IPS DF 19.7 (cell line): ENCODE data around the gene NPPC.
"Not testable (repeated sequence)": the region's sequence is repeated elsewhere in the genome, so short reads cannot be mapped to it uniquely, and the experiment has no call there.

Experiments used
- DNase-seq: peaks from one replicate; pipeline ENCODE4 v3.0.0-alpha.2; 2013; ENCODE audit warnings: low read depth, low spot score

NPPC gene

GRCh38 chr2:231886071-231886681 lies 40.0 kb downstream of the NPPC start:
- DNase-seq = no peak

DNA sequence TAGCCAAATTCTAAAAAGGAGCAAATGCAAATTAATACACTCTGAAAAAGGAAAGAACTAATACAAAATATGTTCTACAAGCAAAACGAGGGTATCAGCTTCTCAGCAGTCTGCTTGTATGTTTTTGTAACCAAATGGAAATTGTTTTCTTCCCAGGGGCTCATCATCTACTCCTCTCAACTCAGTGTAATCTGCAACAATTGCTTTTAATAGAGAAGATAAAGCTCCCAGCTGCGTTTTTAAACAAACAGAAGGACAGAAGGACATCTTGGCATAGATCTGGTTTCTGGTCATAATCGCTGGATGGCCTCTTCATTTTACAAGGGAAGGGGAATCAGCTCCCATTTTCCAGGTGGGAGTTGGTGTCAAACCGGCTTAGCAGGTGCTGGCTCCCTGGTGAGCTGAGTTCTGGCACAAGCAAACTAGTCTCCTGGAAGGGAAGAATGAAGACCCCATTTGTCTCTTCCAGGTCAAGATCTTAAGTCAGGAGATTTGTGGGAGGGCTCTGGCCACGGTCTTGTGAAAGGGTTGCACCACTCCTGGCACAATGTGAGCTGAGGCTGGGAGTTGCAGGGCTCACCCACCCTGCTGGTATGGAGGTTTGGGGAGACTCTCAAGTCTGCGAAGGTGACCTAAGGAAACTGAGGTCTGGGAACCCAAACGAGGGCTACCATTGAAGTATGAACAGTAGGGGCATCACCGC lies 41.6 kb downstream of the NPPC start:
- no peak for DNase-seq

GRCh38 chr2:231883468-231883881 lies 42.7 kb downstream of the NPPC start:
- no peak for DNase-seq

- DNase-seq = no peak
Measured at GRCh38 chr2:231882646-231883045, 43.5 kb downstream of the NPPC start.

DNA sequence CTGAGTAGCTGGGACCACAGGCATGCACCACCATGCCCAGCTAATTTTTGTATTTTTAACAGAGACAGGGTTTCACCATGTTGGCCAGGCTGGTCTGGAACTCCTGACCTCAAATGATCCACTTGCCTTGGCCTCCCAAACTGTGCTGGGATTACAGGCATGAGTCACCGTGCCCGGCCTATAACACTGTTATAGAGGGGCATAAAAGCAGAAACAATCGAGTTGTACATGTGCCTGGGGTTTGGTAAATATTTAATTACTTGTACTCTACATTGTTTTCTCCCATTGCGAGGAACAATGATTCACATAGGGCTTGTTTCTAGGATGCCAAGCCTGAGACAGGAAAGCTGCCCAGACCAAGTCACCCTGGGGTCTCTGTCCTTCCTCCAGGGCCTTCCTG lies 45.8 kb downstream of the NPPC start:
- DNase-seq = not testable (repeated sequence)

DNA sequence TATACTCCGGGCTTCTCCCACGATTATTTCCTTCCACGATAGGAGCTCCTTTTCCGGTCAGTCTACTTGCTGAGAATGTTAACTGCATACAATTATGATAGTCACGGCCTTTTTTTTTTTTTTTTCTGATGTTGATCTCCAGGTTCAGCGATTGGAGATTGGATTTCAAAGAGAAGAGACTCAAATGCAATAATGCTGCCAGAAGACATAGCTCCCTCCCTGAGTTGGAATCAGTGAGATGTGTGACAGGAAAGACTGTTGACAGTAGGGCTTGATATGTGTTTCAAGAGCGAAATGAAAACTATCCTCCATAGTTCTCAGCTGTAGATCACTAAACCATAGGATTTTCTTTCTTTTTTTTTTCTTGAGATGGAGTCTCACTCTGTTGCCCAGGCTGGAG lies 47.0 kb downstream of the NPPC start:
- no peak for DNase-seq

- no peak for DNase-seq
Measured at GRCh38 chr2:231877533-231878456, 48.4 kb downstream of the NPPC start.

- no peak for DNase-seq
Measured at GRCh38 chr2:231874944-231875343, 51.3 kb downstream of the NPPC start.
